GM12878 (cell line): ENCODE results near the gene CNTNAP2.

ENCODE experiments used
- BCL11A ChIP-seq: IDR thresholded peaks from 2 replicates; pipeline ENCODE4 v1.6.1; 2011; ENCODE audit warnings: low read depth, low read length
- FOXM1 ChIP-seq: IDR thresholded peaks from 2 replicates; pipeline ENCODE4 v1.6.1; 2012; ENCODE audit warnings: low read depth, mild to moderate bottlenecking, inconsistent platforms, low read length, moderate library complexity
- POLR2AphosphoS2 ChIP-seq: IDR thresholded peaks from 2 replicates; pipeline ENCODE4 v1.6.1; 2011; ENCODE audit warnings: low read depth, mild to moderate bottlenecking, low read length, improper control_type of control experiment, moderate library complexity
- RAD21 ChIP-seq: IDR thresholded peaks from 2 replicates; pipeline ENCODE4 v1.6.1; 2011; ENCODE audit warnings: mild to moderate bottlenecking, low read depth, low read length, moderate library complexity; ENCODE audit not compliant: insufficient read depth
- TF ChIP-seq, protein P1 (sequence below): fragments of 450-650 bp; IDR thresholded peaks from 2 replicates; pipeline ENCODE4 v1.6.1; 2017; ENCODE audit warnings: mild to moderate bottlenecking, moderate library complexity
- TF ChIP-seq, protein P2 (sequence below): IDR thresholded peaks from 2 replicates; pipeline ENCODE4 v1.6.1; 2011; ENCODE audit warnings: low read depth, low read length, improper control_type of control experiment, borderline replicate concordance
- TF ChIP-seq, protein P3 (sequence below), 3 experiments: IDR thresholded peaks in 2 of 3; conservative IDR thresholded peaks in 1 of 3; 2 replicates each; pipeline ENCODE4 v1.5.1; 2011; ENCODE audit warnings: low read depth in 3 of 3, low read length in 3 of 3, mild to moderate bottlenecking in 3 of 3, control low read depth in 2 of 3, moderate library complexity in 2 of 3, inconsistent platforms in 1 of 3, mixed read lengths in 1 of 3; ENCODE audit not compliant: control insufficient read depth in 2 of 3, insufficient read depth in 1 of 3; ENCODE audit errors: extremely low read depth in 1 of 3

DNA sequence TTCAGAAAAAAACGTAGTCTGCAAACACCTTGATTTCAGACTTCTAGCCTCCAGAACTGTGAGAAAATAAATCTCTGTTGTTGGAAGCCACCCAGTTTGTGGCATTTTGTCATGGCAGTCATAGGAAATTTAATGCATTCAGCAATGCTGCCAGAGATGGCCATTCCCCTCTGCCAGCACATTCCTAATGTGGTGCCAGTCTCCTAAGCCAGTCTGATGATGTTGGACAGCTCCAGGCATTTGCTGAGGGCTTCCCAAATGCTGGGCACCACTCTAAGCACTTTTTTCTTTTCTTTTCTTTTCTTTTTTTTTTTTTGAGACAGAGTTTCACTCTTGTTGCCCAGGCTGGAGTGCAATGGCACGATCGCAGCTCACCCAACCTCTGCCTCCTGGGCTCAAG is 1807.2 kb downstream of the CNTNAP2 start:
- TF ChIP-seq POLR2AphosphoS2 = no peak
- TF ChIP-seq, protein P1, sequence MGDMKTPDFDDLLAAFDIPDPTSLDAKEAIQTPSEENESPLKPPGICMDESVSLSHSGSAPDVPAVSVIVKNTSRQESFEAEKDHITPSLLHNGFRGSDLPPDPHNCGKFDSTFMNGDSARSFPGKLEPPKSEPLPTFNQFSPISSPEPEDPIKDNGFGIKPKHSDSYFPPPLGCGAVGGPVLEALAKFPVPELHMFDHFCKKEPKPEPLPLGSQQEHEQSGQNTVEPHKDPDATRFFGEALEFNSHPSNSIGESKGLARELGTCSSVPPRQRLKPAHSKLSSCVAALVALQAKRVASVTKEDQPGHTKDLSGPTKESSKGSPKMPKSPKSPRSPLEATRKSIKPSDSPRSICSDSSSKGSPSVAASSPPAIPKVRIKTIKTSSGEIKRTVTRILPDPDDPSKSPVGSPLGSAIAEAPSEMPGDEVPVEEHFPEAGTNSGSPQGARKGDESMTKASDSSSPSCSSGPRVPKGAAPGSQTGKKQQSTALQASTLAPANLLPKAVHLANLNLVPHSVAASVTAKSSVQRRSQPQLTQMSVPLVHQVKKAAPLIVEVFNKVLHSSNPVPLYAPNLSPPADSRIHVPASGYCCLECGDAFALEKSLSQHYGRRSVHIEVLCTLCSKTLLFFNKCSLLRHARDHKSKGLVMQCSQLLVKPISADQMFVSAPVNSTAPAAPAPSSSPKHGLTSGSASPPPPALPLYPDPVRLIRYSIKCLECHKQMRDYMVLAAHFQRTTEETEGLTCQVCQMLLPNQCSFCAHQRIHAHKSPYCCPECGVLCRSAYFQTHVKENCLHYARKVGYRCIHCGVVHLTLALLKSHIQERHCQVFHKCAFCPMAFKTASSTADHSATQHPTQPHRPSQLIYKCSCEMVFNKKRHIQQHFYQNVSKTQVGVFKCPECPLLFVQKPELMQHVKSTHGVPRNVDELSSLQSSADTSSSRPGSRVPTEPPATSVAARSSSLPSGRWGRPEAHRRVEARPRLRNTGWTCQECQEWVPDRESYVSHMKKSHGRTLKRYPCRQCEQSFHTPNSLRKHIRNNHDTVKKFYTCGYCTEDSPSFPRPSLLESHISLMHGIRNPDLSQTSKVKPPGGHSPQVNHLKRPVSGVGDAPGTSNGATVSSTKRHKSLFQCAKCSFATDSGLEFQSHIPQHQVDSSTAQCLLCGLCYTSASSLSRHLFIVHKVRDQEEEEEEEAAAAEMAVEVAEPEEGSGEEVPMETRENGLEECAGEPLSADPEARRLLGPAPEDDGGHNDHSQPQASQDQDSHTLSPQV = no peak
- TF ChIP-seq, protein P2, sequence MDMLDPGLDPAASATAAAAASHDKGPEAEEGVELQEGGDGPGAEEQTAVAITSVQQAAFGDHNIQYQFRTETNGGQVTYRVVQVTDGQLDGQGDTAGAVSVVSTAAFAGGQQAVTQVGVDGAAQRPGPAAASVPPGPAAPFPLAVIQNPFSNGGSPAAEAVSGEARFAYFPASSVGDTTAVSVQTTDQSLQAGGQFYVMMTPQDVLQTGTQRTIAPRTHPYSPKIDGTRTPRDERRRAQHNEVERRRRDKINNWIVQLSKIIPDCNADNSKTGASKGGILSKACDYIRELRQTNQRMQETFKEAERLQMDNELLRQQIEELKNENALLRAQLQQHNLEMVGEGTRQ = no peak
- TF ChIP-seq FOXM1 = no peak
- no peak for TF ChIP-seq BCL11A
- TF ChIP-seq, protein P3, sequence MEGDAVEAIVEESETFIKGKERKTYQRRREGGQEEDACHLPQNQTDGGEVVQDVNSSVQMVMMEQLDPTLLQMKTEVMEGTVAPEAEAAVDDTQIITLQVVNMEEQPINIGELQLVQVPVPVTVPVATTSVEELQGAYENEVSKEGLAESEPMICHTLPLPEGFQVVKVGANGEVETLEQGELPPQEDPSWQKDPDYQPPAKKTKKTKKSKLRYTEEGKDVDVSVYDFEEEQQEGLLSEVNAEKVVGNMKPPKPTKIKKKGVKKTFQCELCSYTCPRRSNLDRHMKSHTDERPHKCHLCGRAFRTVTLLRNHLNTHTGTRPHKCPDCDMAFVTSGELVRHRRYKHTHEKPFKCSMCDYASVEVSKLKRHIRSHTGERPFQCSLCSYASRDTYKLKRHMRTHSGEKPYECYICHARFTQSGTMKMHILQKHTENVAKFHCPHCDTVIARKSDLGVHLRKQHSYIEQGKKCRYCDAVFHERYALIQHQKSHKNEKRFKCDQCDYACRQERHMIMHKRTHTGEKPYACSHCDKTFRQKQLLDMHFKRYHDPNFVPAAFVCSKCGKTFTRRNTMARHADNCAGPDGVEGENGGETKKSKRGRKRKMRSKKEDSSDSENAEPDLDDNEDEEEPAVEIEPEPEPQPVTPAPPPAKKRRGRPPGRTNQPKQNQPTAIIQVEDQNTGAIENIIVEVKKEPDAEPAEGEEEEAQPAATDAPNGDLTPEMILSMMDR (IDR thresholded peaks at IDR 0.05 in 2 of 3, conservative IDR thresholded peaks at IDR 0.05 in 1 of 3; ENCODE audit: control insufficient read depth in 2 of 3, extremely low read depth in 1 of 3, insufficient read depth in 1 of 3, low read depth in 3 of 3, low read length in 3 of 3) = no peak
- TF ChIP-seq RAD21 = no peak
